HG02678 (cell line): ENCODE data around the gene ZFHX3.

Experiments used
- ATAC-seq: cut with Tn5 transposase; IDR thresholded peaks from one replicate; pipeline ENCODE4 v1.9.1; 2021; ENCODE audit warnings: mild to moderate bottlenecking, moderate library complexity; ENCODE audit not compliant: unreplicated experiment

ZFHX3 gene

GRCh38 chr16:72911971-72912370, 136.0 kb downstream of the ZFHX3 start:
- no peak for ATAC-seq

GRCh38 chr16:72910875-72911274, 137.1 kb downstream of the ZFHX3 start:
- ATAC-seq = no peak

GRCh38 chr16:72910381-72910780, 137.5 kb downstream of the ZFHX3 start:
- ATAC-seq = no peak

GRCh38 chr16:72909196-72909595, 138.7 kb downstream of the ZFHX3 start:
- no peak for ATAC-seq

GRCh38 chr16:72908362-72909167, 139.4 kb downstream of the ZFHX3 start:
- no peak for ATAC-seq

GRCh38 chr16:72905581-72905980, 142.3 kb downstream of the ZFHX3 start:
- no peak for ATAC-seq

- ATAC-seq = no peak
Measured at GRCh38 chr16:72903176-72903575, 144.8 kb downstream of the ZFHX3 start.

GRCh38 chr16:72902206-72902605, 145.7 kb downstream of the ZFHX3 start:
- no peak for ATAC-seq

- no peak for ATAC-seq
Measured at GRCh38 chr16:72901000-72901627, 146.8 kb downstream of the ZFHX3 start.

GRCh38 chr16:72898216-72898825, 149.6 kb downstream of the ZFHX3 start:
- ATAC-seq = no peak

- no peak for ATAC-seq
Measured at GRCh38 chr16:72897707-72898106, 150.2 kb downstream of the ZFHX3 start.

GRCh38 chr16:72896485-72897118, 151.3 kb downstream of the ZFHX3 start:
- no peak for ATAC-seq

- ATAC-seq = no peak
Measured at GRCh38 chr16:72895951-72896350, 152.0 kb downstream of the ZFHX3 start.

- ATAC-seq = no peak
Measured at GRCh38 chr16:72894293-72895151, 153.4 kb downstream of the ZFHX3 start.

- ATAC-seq = no peak
Measured at GRCh38 chr16:72891291-72892227, 156.4 kb downstream of the ZFHX3 start.

GRCh38 chr16:72890587-72890986, 157.3 kb downstream of the ZFHX3 start:
- ATAC-seq = no peak

- no peak for ATAC-seq
Measured at GRCh38 chr16:72889616-72890582, 158.0 kb downstream of the ZFHX3 start.

- ATAC-seq = no peak
Measured at GRCh38 chr16:72887537-72887936, 160.4 kb downstream of the ZFHX3 start.
